Mesenchymal stem cell (in vitro differentiated cells and primary cell): ENCODE results near the gene PRR16.

ENCODE experiments used
- DNase-seq: peaks from one replicate; pipeline ENCODE4 v3.0.0-alpha.2; 2013
- H2AFZ ChIP-seq: one replicate; pipeline ENCODE4 v1.6.1; 2013; ENCODE audit warnings: low read depth, mild to moderate bottlenecking, control low read depth, inconsistent platforms, low read length, moderate library complexity
- H2AK5ac ChIP-seq: 2 replicates; pipeline ENCODE4 v1.6.1; 2013; ENCODE audit warnings: low read length, moderate library complexity, mild to moderate bottlenecking, inconsistent platforms; ENCODE audit not compliant: severe bottlenecking
- H2BK120ac ChIP-seq: one replicate; pipeline ENCODE4 v1.6.1; 2013; ENCODE audit warnings: low read depth, mild to moderate bottlenecking, inconsistent platforms, low read length, moderate library complexity
- H2BK12ac ChIP-seq, 2 experiments: one replicate each; pipeline ENCODE4 v1.6.1; 2013; ENCODE audit warnings: inconsistent platforms in 2 of 2, low read length in 2 of 2, mild to moderate bottlenecking in 2 of 2, moderate library complexity in 2 of 2, control low read depth in 1 of 2
- H2BK15ac ChIP-seq: one replicate; pipeline ENCODE4 v1.6.1; 2013; ENCODE audit warnings: mild to moderate bottlenecking, low read depth, inconsistent platforms; ENCODE audit not compliant: poor library complexity, severe bottlenecking
- H2BK5ac ChIP-seq: 2 replicates; pipeline ENCODE4 v1.6.1; 2013; ENCODE audit warnings: low read depth, mild to moderate bottlenecking, low read length, control low read depth, inconsistent platforms; ENCODE audit not compliant: poor library complexity, severe bottlenecking
- H3K14ac ChIP-seq, 2 experiments: one replicate each; pipeline ENCODE4 v1.6.1; 2013; ENCODE audit warnings: inconsistent platforms in 2 of 2, low read length in 2 of 2, control low read depth in 1 of 2, mild to moderate bottlenecking in 1 of 2, moderate library complexity in 1 of 2
- H3K18ac ChIP-seq, 2 experiments: one replicate each; pipeline ENCODE4 v1.6.1; 2013; ENCODE audit warnings: inconsistent platforms in 2 of 2, low read length in 2 of 2, control low read depth in 1 of 2, low read depth in 1 of 2, mild to moderate bottlenecking in 1 of 2
- H3K23ac ChIP-seq, 2 experiments: one replicate each; pipeline ENCODE4 v1.6.1; 2013; ENCODE audit warnings: inconsistent platforms in 2 of 2, low read length in 2 of 2, mild to moderate bottlenecking in 2 of 2, moderate library complexity in 2 of 2, control low read depth in 1 of 2
- H3K27ac ChIP-seq: 2 replicates; pipeline ENCODE4 v1.5.1; 2013; ENCODE audit warnings: mild to moderate bottlenecking, moderate library complexity, low read length, control low read depth, inconsistent platforms; ENCODE audit not compliant: poor library complexity, severe bottlenecking
- H3K27me3 ChIP-seq, 2 experiments: 2 replicates each; pipeline versions ENCODE4 v1.6.1 to v1.7.0; 2013; ENCODE audit warnings: low read length in 2 of 2, mild to moderate bottlenecking in 2 of 2, moderate library complexity in 2 of 2, control low read depth in 1 of 2, inconsistent platforms in 1 of 2; ENCODE audit not compliant: control insufficient read depth in 1 of 2, insufficient read depth in 1 of 2
- H3K36me3 ChIP-seq, 2 experiments: 2 replicates each; pipeline versions ENCODE4 v1.6.1 to v1.7.0; 2013; ENCODE audit warnings: low read length in 2 of 2, control low read depth in 1 of 2, inconsistent platforms in 1 of 2, low read depth in 1 of 2, mild to moderate bottlenecking in 1 of 2; ENCODE audit not compliant: insufficient read depth in 2 of 2, control insufficient read depth in 1 of 2
- H3K4ac ChIP-seq, 2 experiments: one replicate each; pipeline ENCODE4 v1.6.1; 2013; ENCODE audit warnings: inconsistent platforms in 2 of 2, low read length in 2 of 2, mild to moderate bottlenecking in 2 of 2, moderate library complexity in 2 of 2, control low read depth in 1 of 2, low read depth in 1 of 2
- H3K4me1 ChIP-seq: 2 replicates; pipeline ENCODE4 v1.6.1; 2013; ENCODE audit warnings: low read depth, low read length, control low read depth; ENCODE audit not compliant: control insufficient read depth, insufficient read depth
- H3K4me2 ChIP-seq: 2 replicates; pipeline ENCODE4 v1.6.1; 2013; ENCODE audit warnings: low read length, mild to moderate bottlenecking, inconsistent platforms; ENCODE audit not compliant: poor library complexity, severe bottlenecking
- H3K4me3 ChIP-seq, 2 experiments: 2 replicates each; pipeline versions ENCODE4 v1.5.1 to v1.7.0; 2013; ENCODE audit warnings: low read length in 2 of 2, mild to moderate bottlenecking in 2 of 2, control low read depth in 1 of 2, low read depth in 1 of 2; ENCODE audit not compliant: insufficient read depth in 1 of 2
- H3K79me1 ChIP-seq: replicated peaks from 2 replicates; pipeline ENCODE4 v1.6.1; 2013; ENCODE audit warnings: mild to moderate bottlenecking, control low read depth, low read length, inconsistent platforms; ENCODE audit not compliant: poor library complexity, severe bottlenecking
- H3K9ac ChIP-seq: 2 replicates; pipeline ENCODE4 v1.7.0; 2013; ENCODE audit warnings: mild to moderate bottlenecking, low read length, moderate library complexity
- H3K9me3 ChIP-seq: 2 replicates; pipeline ENCODE4 v1.7.0; 2013; ENCODE audit warnings: mild to moderate bottlenecking, low read length; ENCODE audit not compliant: control insufficient read depth
- H4K8ac ChIP-seq: one replicate; pipeline ENCODE4 v1.6.1; 2013; ENCODE audit warnings: inconsistent platforms, mild to moderate bottlenecking, low read length, moderate library complexity
- H4K91ac ChIP-seq: one replicate; pipeline ENCODE4 v1.6.1; 2013; ENCODE audit warnings: mild to moderate bottlenecking, low read length, inconsistent platforms
- WGBS: methylation state at CpG from one replicate; pipeline ENCODE4 v1.1.7; 2013; ENCODE audit warnings: mixed read lengths; 5-methylcytosine and 5-hydroxymethylcytosine counted together

The PRR16 gene

DNA sequence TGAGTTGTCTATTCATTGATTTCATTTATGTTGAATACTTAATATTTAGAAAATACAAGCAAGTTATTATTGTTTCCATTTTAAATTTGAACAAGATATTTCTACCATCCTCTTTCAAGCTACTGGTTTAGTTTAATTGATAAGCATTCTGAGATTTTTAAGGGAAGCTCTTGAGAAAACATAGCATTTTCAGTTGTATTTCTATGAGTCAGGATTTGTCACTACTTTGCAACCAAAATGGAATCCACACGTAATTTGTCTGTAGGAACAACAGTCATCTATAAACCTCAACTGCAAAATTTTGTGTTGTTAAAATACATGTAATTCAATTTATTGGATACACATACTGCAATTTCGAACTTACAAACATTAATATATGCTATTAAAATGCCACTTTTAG is 74.0 kb downstream of the PRR16 start:
- Histone ChIP-seq H3K27ac (no peak overlapping the region), H4K91ac (no peak overlapping the region), H3K79me1 (peaks cover 8% of the 10 kb centered on the region), H3K27me3 (no peaks in the 10 kb centered on the region), H3K4me1 (peaks cover 1% of the 10 kb centered on the region), H3K9me3 (no peaks in the 10 kb centered on the region), H3K4me2 (no peak overlapping the region), H3K23ac (no peak overlapping the region), H3K18ac (no peak overlapping the region), H3K14ac (no peak overlapping the region), H2AK5ac (no peak overlapping the region), H3K4ac (no peak overlapping the region), H2AFZ (no peak overlapping the region), H4K8ac (no peak overlapping the region), H3K9ac (peak overlapping the region; percentile 80), H2BK12ac (no peak overlapping the region), H3K36me3 (peaks cover 0 to 3% of the 10 kb centered on the region in 2 experiments), H2BK15ac (no peak overlapping the region), H2BK120ac (no peak overlapping the region), H2BK5ac (no peak overlapping the region), H3K4me3 (peak overlapping the region in 1 of 2 experiments; percentile 23)
- peak; percentile 35 for DNase-seq
- no CpG with 5 or more reads among the region's 2 CpGs for WGBS

DNA sequence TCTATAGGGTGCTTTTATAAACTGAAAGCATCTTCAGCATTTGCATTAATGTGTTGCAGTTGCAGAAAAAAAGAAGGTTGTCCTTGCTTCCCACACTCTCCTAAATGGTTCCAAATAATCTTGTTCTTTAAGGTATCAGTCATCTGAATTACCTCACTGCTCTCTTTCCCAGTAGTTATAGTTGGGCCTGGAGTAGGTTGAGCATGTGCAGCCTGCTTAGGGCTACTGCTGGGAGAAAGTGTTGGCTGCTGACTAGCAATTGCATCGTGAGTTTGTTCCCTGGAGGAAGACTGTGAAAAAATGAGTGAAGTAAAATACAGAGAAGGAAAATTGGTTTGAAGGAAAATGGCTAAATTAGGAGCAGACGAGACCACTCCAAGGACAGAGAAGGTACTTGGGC is 74.5 kb downstream of the PRR16 start:
- H4K91ac ChIP-seq: no peak overlapping the region
- H3K4me3 ChIP-seq: peak overlapping the region in 1 of 2 experiments; percentile 23
- H3K9me3 ChIP-seq: no peaks in the 10 kb centered on the region
- H3K23ac ChIP-seq: no peak overlapping the region
- H2BK15ac ChIP-seq: no peak overlapping the region
- H2BK5ac ChIP-seq: no peak overlapping the region
- peak overlapping the region; percentile 80 for H3K9ac ChIP-seq
- peaks cover 6% of the 10 kb centered on the region for H3K79me1 ChIP-seq
- no peak overlapping the region for H3K14ac ChIP-seq
- no peak overlapping the region for H2BK12ac ChIP-seq
- peak overlapping the region; percentile 62 for H3K27ac ChIP-seq
- H3K4me2 ChIP-seq: no peak overlapping the region
- no peak overlapping the region for H3K18ac ChIP-seq
- H4K8ac ChIP-seq: no peak overlapping the region
- peaks cover 0 to 3% of the 10 kb centered on the region in 2 experiments for H3K36me3 ChIP-seq
- no peak overlapping the region for H3K4ac ChIP-seq
- no peak overlapping the region for H2BK120ac ChIP-seq
- peaks cover 1% of the 10 kb centered on the region for H3K4me1 ChIP-seq
- H2AK5ac ChIP-seq: no peak overlapping the region
- peak; percentile 51 for DNase-seq
- no peaks in the 10 kb centered on the region for H3K27me3 ChIP-seq
- WGBS: 83% methylated on average over 2 of the region's 2 CpGs
- H2AFZ ChIP-seq: no peak overlapping the region

DNA sequence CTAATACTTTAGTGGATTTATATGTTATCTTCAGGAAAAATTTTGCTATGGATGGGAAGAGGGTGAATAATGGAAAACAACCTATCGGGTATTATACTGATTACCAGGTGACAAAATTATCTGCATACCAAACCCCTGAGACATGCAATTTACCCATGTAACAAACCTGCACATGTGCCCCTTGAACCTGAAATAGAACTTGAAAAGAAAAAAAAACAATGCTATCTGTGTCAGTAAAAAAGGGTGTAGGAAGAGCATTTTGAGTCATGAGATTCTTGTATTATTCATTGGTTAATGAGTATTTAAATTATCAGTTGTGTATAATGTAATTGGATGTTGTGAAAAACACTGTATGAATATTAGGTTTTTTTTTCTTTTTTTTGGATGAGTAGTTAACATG is 75.4 kb downstream of the PRR16 start:
- no CpG with 5 or more reads among the region's 1 CpG for WGBS

DNA sequence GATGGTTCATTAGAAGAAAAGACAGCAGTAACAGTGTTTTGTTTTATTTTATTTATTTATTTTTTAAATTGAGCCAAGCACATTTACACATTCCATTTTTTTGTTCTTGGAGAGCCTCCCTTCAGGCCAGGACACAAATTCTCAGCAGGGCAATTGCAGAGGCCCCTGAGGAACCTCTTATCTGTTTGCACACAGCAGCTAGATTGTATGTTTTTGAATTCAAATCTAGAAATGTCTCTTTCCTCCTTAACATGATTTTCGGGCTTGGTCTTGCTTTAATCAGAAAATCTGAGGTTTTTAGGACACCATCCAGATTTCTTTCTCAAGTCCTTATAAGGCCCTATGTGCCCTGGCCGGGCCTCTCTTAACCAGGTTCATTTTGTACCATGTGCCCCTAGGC is 76.0 kb downstream of the PRR16 start:
- Histone ChIP-seq H3K14ac (no peak overlapping the region), H4K91ac (no peak overlapping the region), H3K4me1 (peaks cover 1% of the 10 kb centered on the region), H2AFZ (no peak overlapping the region), H3K79me1 (peaks cover 4% of the 10 kb centered on the region), H3K23ac (no peak overlapping the region), H2AK5ac (peak overlapping the region; percentile 69), H2BK12ac (no peak overlapping the region), H3K9me3 (no peaks in the 10 kb centered on the region), H3K36me3 (peaks cover 0 to 3% of the 10 kb centered on the region in 2 experiments), H3K9ac (peak overlapping the region; percentile 23), H3K4ac (no peak overlapping the region), H3K18ac (peak overlapping the region in 1 of 2 experiments; percentile 33), H2BK5ac (no peak overlapping the region), H3K27me3 (no peaks in the 10 kb centered on the region), H3K4me2 (no peak overlapping the region), H4K8ac (no peak overlapping the region), H2BK15ac (no peak overlapping the region), H2BK120ac (no peak overlapping the region), H3K4me3 (no peak overlapping the region), H3K27ac (no peak overlapping the region)
- 100% methylated on average over 2 of the region's 2 CpGs for WGBS
- DNase-seq: no peak

More for the DNA sequence above, 75.4 kb downstream of the PRR16 start:
- Histone ChIP-seq H3K23ac (no peak overlapping the region), H4K8ac (no peak overlapping the region), H3K27me3 (no peaks in the 10 kb centered on the region), H4K91ac (no peak overlapping the region), H3K4ac (no peak overlapping the region), H3K27ac (no peak overlapping the region), H2BK120ac (no peak overlapping the region), H3K4me2 (no peak overlapping the region), H3K18ac (no peak overlapping the region), H2BK15ac (no peak overlapping the region), H2BK12ac (no peak overlapping the region), H3K79me1 (peaks cover 4% of the 10 kb centered on the region), H2AK5ac (no peak overlapping the region), H2AFZ (no peak overlapping the region), H3K14ac (no peak overlapping the region), H3K9ac (no peak overlapping the region), H2BK5ac (no peak overlapping the region), H3K4me3 (no peak overlapping the region), H3K36me3 (peaks cover 0 to 3% of the 10 kb centered on the region in 2 experiments), H3K9me3 (no peaks in the 10 kb centered on the region), H3K4me1 (peaks cover 1% of the 10 kb centered on the region)
- DNase-seq: no peak
